Measurements from ENCODE around the gene THY1. TPM values are rescaled to one million over a fixed set of nuclear protein-coding genes. Genes with fewer than 3 reads are reported as not detected.

The THY1 gene
- total RNA-seq, 1 donor from 2014 or later: 75.4 TPM

GRCh38 chr11:119380160-119380826 lies 42.7 kb downstream of the THY1 start:
- Mint-ChIP-seq H3K4me3 (no peak overlapping the region), H3K9me3 (no peaks in the 10 kb centered on the region), H3K27me3 (ENCODE audit: low read depth) (peaks cover 14% of the 10 kb centered on the region), H3K27ac (ENCODE audit: unreplicated experiment) (no peak overlapping the region), H3K4me1 (peaks cover 19% of the 10 kb centered on the region), H3K36me3 (ENCODE audit: low read depth) (no peaks in the 10 kb centered on the region)
- DNase-seq (ENCODE audit: low read depth, low spot score): no peak
- TF ChIP-seq, protein P1, sequence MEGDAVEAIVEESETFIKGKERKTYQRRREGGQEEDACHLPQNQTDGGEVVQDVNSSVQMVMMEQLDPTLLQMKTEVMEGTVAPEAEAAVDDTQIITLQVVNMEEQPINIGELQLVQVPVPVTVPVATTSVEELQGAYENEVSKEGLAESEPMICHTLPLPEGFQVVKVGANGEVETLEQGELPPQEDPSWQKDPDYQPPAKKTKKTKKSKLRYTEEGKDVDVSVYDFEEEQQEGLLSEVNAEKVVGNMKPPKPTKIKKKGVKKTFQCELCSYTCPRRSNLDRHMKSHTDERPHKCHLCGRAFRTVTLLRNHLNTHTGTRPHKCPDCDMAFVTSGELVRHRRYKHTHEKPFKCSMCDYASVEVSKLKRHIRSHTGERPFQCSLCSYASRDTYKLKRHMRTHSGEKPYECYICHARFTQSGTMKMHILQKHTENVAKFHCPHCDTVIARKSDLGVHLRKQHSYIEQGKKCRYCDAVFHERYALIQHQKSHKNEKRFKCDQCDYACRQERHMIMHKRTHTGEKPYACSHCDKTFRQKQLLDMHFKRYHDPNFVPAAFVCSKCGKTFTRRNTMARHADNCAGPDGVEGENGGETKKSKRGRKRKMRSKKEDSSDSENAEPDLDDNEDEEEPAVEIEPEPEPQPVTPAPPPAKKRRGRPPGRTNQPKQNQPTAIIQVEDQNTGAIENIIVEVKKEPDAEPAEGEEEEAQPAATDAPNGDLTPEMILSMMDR (conservative IDR thresholded peaks at IDR 0.05): no peak

GRCh38 chr11:119378851-119379465 lies 44.0 kb downstream of the THY1 start:
- no peak for DNase-seq (ENCODE audit: low read depth, low spot score)
- H3K4me1 Mint-ChIP-seq: peaks cover 32% of the 10 kb centered on the region
- peak overlapping the region; percentile 55 for H3K4me3 Mint-ChIP-seq

GRCh38 chr11:119377961-119378667 lies 44.9 kb downstream of the THY1 start:
- H3K9me3 Mint-ChIP-seq: no peaks in the 10 kb centered on the region
- TF ChIP-seq, protein P1 (conservative IDR thresholded peaks at IDR 0.05): no peak
- no peaks in the 10 kb centered on the region for H3K36me3 Mint-ChIP-seq (ENCODE audit: low read depth)
- no peak overlapping the region for H3K4me3 Mint-ChIP-seq
- no peak overlapping the region for H3K27ac Mint-ChIP-seq (ENCODE audit: unreplicated experiment)
- DNase-seq (ENCODE audit: low read depth, low spot score): no peak
- H3K27me3 Mint-ChIP-seq (ENCODE audit: low read depth): peaks cover 14% of the 10 kb centered on the region
- H3K4me1 Mint-ChIP-seq: peaks cover 34% of the 10 kb centered on the region

More at GRCh38 chr11:119378851-119379465, 44.0 kb downstream of the THY1 start:
- TF ChIP-seq, protein P1 (conservative IDR thresholded peaks at IDR 0.05): no peak
- Mint-ChIP-seq H3K27me3 (ENCODE audit: low read depth) (peaks cover 14% of the 10 kb centered on the region), H3K9me3 (no peaks in the 10 kb centered on the region), H3K27ac (ENCODE audit: unreplicated experiment) (peak overlapping the region; percentile 85), H3K36me3 (ENCODE audit: low read depth) (no peaks in the 10 kb centered on the region)

DNA sequence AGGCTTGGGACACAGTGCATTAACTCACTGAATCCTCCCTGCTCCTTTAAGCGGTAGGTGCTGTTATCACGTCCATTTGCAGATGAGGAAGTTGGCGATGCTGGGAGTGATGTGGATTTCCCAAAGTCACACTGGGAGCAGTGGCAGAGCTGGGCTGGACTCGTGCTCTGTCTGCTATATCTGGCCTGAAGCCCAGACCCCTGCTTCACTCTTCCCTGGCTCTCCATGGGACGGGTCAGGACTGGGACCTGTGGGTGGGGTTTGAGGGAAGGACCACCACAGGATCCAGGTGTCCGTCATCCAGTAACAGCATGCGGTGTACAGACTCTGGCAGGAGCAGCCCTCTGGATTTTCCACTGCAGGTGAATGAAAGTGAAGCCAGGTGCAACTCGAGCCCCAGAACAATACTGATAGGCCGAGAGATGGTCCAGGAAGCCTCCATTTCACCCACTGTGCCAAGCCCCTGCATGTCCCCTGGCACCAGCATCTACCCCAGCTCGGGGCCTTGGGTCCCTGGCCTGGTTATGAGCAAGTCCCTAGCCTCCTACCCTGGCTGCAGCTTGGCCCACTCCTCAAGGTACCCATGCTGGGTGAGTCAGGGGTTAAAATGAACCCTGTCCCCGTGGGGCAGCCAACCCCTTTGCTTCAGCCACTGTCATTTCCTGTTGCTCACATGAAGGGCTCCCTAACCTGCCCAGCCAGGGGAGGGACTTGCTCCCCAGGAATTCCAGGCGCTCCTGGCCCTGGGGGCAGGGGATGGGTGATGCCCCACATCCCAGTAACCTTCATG lies 45.7 kb downstream of the THY1 start:
- Mint-ChIP-seq H3K36me3 (ENCODE audit: low read depth) (no peaks in the 10 kb centered on the region), H3K27me3 (ENCODE audit: low read depth) (peaks cover 14% of the 10 kb centered on the region), H3K9me3 (no peaks in the 10 kb centered on the region), H3K4me3 (no peak overlapping the region), H3K27ac (ENCODE audit: unreplicated experiment) (no peak overlapping the region), H3K4me1 (peaks cover 34% of the 10 kb centered on the region)
- TF ChIP-seq, protein P1 (conservative IDR thresholded peaks at IDR 0.05): no peak
- DNase-seq (ENCODE audit: low read depth, low spot score): no peak

DNA sequence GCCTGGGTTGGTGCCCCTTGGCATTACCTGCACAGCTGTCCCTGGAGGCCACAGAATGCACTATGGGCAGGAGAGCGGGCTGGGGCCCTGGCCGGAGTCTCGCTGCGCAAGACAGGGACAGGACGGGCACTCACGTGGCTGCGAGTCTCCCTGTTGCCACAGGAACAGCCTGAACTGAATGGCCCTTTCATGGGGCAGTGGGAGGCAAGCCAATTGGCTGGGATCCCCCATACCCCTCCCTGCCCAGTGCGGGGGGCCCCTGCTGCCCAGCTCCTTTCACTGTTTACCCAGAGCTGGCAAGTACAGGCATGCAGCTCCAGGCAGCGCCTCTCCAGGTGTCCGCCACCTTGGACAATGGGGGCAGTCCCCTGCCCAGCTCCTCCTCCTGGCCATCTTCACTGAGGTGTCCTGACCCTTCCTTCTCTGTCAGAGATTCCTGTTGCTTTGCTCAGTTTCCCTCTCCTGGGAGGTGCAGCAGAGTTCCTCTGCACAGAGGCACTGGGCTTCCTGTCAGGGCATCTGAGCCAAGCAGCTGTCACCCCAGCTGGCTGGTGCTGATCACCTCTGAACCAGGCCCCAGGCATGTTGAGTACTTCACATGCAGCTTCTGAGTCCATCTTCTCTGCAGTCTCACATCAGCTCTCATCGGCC lies 46.6 kb downstream of the THY1 start:
- Mint-ChIP-seq H3K4me3 (peak overlapping the region; percentile 64), H3K36me3 (ENCODE audit: low read depth) (no peaks in the 10 kb centered on the region), H3K9me3 (no peaks in the 10 kb centered on the region), H3K27me3 (ENCODE audit: low read depth) (peaks cover 14% of the 10 kb centered on the region), H3K27ac (ENCODE audit: unreplicated experiment) (peak overlapping the region; percentile 75), H3K4me1 (peaks cover 42% of the 10 kb centered on the region)
- peak; percentile 37 for DNase-seq (ENCODE audit: low read depth, low spot score)
- TF ChIP-seq, protein P1 (conservative IDR thresholded peaks at IDR 0.05): no peak
